ENCODE results near the gene SLC12A1.
"Not testable (repeated sequence)": the region's sequence is repeated elsewhere in the genome, so short reads cannot be mapped to it uniquely, and the experiment has no call there.

The SLC12A1 gene

GRCh38 chr15:48313216-48313615 lies 107.1 kb downstream of the SLC12A1 start:
- no peak for DNase-seq

GRCh38 chr15:48315041-48315440 lies 108.9 kb downstream of the SLC12A1 start:
- DNase-seq, result no peak

GRCh38 chr15:48317221-48317620 lies 111.1 kb downstream of the SLC12A1 start:
- DNase-seq, result no peak

GRCh38 chr15:48318131-48318530 lies 112.0 kb downstream of the SLC12A1 start:
- DNase-seq, result no peak

GRCh38 chr15:48323294-48323693 lies 117.2 kb downstream of the SLC12A1 start:
- DNase-seq, result no peak

GRCh38 chr15:48324949-48325348 lies 118.8 kb downstream of the SLC12A1 start:
- no peak for DNase-seq

- no peak for DNase-seq
Observed at GRCh38 chr15:48325400-48325799, 119.3 kb downstream of the SLC12A1 start.

- not testable (repeated sequence) for DNase-seq
Observed at GRCh38 chr15:48326180-48326579, 120.1 kb downstream of the SLC12A1 start.

- no peak for DNase-seq
Observed at GRCh38 chr15:48330105-48330785, 124.1 kb downstream of the SLC12A1 start.

GRCh38 chr15:48330855-48331795 lies 125.0 kb downstream of the SLC12A1 start, which contains the start of gene DUT:
Gene DUT, plus strand, starts transcription at chr15:48331429. Its CDS starts 87 bp downstream, at chr15:48331516.
- peak; percentile 78 for DNase-seq

- DNase-seq, result peak; percentile 63
Observed at GRCh38 chr15:48331796-48332641, 125.9 kb downstream of the SLC12A1 start.

GRCh38 chr15:48332642-48333034 lies 126.5 kb downstream of the SLC12A1 start:
- no peak for DNase-seq

GRCh38 chr15:48333540-48333939 lies 127.4 kb downstream of the SLC12A1 start:
- DNase-seq, result no peak

GRCh38 chr15:48334260-48334659 lies 128.2 kb downstream of the SLC12A1 start:
- no peak for DNase-seq

GRCh38 chr15:48336940-48337339 lies 130.8 kb downstream of the SLC12A1 start:
- no peak for DNase-seq

GRCh38 chr15:48337607-48338006 lies 131.5 kb downstream of the SLC12A1 start:
- no peak for DNase-seq

- DNase-seq, result no peak
Observed at GRCh38 chr15:48340111-48340510, 134.0 kb downstream of the SLC12A1 start.

- DNase-seq, result no peak
Observed at GRCh38 chr15:48343865-48344264, 137.8 kb downstream of the SLC12A1 start.

GRCh38 chr15:48345516-48345915 lies 139.4 kb downstream of the SLC12A1 start:
- no peak for DNase-seq

GRCh38 chr15:48352474-48353072 lies 146.5 kb downstream of the SLC12A1 start:
- peak; percentile 42 for DNase-seq
